GM19328 (cell line): Measurements from ENCODE around the gene GTF2A1L.

ENCODE experiments used
- ATAC-seq: cut with Tn5 transposase; IDR thresholded peaks from one replicate; pipeline ENCODE4 v1.9.1; 2021; ENCODE audit warnings: mild to moderate bottlenecking, moderate library complexity; ENCODE audit not compliant: unreplicated experiment

The GTF2A1L gene

GRCh38 chr2:48728840-48729239, 111.2 kb downstream of the GTF2A1L start:
- ATAC-seq, result no peak
